Activated CD4-positive, alpha-beta T cell treated with anti-CD3 and anti-CD28 coated beads, Interleukin-2, amount 50 U/mL, for 1 hour (primary cell): Measurements from ENCODE around the gene PDZD2.
"Not testable (repeated sequence)": the region's sequence is repeated elsewhere in the genome, so short reads cannot be mapped to it uniquely, and the experiment has no call there.

Experiments used
- DNase-seq: peaks from one replicate; pipeline ENCODE4 v3.0.0-alpha.2; 2020

Gene PDZD2

DNA sequence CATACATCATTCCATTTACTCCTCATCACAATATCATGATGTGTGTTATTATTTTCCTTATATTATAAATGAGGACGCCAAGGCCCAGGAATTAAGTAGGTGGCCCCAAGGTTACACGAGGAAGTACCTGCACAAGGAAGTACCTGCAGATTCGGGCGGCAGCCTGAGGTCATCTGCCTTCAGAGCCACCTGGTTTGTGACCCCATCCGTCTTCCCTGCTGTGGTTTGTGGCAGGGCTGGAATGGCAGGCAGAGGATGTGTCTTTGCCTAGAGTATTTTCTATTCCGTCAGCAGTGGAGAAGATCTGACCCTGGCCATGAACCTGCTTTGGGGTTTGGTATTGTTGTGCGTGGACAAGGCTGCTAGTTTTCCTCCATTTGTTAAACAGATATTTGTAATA lies 59.7 kb downstream of the PDZD2 start:
- no peak for DNase-seq

DNA sequence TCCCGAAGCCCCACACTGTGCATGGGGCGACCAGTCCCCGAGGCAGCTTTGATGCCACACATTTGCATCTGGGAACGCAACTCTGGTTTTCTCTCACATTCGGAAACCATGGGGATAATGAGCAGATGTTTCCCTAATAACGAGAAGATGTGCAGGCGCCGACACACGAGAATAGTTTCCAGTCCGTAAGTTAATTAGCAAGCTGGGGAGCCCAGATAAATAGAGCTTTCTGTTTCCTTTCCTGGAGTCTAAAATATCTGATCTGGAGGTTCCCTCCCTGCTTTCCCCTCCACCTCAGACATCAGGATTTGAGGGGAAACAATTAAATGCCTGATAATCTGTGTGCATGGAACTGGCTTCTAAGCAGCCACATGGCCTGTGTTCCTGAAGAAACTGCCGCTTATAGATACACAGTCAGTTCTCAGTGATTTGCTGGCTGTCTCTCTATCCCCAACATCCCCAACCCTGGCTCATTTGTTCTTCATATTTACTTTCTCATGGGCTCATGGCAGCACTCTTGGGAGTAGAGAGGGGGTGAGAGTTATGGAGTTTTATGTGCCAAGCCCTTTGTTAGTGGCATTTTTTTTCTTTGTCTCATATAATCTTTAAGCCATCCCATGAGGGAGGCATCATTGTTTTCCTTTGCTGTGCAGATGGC lies 62.8 kb downstream of the PDZD2 start:
- DNase-seq, result no peak

DNA sequence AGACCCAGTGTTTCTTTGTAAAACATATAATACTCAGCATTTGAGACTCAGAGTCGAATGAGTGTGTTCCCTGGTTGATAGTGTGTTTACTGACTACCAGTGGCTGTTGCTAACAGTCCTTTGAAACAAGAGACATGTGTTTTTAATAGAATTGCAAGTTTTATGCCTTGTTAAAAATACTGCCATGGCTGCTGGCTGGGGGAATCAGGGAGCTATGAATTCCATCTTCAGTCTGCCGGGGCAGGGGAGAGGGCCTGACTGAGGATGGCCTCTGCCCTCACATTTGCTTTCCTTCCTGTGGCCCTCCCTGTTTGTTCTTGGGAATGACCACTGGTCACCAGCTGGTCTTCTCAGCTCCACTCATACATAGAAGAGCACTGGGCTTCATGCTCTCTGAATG lies 63.8 kb downstream of the PDZD2 start:
- DNase-seq, result no peak

DNA sequence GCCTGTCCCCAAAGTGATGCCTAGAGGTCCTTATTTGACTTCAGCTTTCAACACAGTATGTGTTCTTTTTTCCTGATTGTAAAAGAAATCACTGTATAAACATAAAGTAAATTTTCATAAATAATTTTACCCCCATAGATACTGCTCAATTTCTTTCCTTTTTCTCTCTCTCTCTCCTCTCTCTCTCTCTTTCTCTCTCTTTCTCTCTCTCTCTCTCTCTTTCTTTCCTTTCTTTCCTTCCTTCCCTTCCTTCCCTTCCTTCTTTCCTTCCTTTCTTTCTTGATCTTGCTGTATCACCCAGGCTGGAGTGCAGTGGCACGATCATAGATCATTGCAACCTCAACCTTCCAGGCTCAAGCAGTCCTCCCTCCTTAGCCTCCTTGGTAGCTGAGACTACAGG lies 64.8 kb downstream of the PDZD2 start:
- DNase-seq, result no peak

DNA sequence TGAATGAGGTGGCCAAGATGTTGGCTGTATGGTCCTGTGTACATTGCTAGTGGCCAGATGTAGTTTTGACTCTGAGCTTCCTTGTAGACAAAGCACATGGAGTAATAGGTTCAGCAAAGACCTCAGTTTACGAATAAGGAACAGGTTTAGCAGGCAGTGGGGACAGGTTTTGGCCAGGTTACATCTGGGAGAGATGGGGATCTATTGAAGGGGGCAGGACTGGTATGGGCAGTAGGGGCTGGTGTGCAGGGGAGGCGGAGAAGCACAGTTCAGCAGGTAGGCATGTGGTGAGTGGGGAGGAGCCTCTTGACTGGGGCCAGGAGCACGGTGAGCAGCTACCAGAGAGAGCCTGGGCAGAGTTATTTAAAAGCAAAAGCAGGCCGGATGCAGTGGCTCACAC lies 67.3 kb downstream of the PDZD2 start:
- DNase-seq, result no peak

DNA sequence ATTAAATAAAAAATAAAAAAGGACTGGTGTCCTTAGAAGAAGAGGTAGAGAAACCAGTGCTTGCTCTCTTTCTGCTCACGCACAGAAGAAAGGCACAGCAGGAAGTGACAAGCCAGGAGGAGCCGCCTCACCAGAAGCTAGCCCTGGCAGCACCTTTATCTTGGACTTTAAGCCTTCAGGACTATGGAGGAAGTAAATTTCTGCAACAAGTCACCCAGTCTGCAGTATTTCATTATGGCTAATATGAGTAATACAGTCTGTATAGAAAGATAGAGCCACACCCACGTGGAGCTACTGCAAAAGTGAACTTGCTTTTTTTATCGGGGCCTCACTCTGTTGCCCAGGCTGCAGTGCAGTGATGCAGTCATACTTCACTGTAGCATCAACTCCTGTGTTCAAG lies 68.4 kb downstream of the PDZD2 start:
- no peak for DNase-seq

DNA sequence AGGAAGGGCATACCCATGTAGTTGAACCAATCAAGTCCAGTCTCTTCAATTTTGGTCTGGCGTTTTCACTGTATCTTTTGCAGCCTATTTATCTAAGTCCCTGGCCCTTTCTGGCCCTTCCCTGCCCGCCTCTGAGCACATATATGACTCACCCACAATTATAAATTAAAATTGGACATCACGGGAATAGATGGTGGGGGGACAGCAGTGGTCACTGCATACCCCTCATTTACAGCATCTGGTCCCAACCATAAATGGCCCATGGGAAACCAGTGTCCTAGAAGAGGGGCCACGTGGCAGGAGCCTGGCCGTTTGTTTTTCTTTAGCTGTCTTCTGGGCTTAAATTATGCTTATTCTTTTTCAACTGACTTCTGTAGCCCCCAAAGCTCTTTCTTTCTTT lies 69.2 kb downstream of the PDZD2 start:
- DNase-seq, result no peak

DNA sequence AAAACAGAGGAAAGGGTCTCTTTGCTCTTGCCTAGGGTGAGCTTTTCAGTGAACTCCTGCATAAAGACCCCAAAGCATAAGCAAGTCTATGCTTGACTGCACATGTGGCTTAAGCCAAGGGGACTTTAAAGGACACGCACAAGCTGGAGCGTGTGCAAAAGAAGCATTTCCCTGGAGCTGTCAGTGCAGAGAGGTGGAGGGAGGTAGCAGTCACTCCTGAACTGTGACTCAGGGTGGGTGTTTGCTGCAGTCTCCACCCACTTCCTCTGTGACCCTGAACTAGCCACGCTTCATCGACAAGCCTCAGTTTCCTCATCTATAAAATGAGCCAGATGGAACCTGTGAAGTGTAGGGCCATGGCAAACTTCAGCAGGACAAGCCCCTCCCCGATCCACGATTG lies 72.4 kb downstream of the PDZD2 start:
- no peak for DNase-seq

DNA sequence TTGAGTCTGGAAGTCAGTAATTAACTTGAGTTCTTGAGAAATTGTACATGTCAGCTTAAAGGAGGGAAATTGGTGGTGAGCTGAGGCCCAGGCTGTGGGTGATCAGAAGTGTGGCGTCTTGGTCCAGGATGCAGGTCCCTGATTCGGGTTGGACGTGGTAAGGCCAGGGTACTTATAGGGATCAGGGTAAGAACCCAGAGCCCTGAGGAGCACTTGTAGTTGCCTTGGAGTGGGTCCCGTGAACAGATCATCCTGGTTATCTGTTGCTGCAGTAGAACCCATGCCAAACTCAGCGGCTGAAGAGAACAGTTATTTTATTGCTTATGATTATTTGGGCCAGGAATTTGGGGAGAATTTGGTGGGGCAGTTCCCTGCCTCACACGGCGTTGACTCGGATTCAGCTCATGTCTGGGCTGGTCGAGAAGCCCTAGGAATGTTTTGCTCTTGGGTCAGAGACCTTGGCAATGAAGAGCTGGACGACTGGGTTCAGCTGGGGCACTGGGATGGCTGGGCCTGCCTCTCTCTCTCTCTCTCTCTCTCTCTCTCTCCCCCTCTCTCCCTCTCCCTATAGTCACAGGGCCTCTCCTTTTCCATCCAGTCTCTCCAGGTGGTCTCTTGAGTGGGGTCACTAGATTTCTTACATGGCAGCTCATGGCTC lies 73.1 kb downstream of the PDZD2 start:
- DNase-seq, result no peak

DNA sequence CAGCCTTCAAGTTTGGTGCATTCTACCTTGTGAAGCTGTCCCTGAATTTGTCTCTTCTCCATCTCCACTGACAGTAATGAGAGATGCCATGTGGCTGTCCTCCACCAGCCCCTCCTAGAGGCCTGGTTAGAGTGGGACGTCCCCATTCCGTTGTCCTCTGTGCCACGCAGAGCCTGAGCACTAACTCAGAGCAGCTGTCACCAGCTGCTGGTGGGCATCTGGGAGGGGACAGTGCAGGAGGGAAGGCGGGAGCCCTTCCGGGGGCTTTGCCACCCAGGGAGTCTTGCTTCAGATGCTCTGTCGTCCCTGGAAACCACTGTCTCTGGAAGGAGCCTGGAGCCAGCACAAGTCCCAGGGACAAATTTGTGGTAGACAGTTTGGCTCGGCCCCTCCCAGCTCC lies 78.6 kb downstream of the PDZD2 start:
- DNase-seq, result no peak

DNA sequence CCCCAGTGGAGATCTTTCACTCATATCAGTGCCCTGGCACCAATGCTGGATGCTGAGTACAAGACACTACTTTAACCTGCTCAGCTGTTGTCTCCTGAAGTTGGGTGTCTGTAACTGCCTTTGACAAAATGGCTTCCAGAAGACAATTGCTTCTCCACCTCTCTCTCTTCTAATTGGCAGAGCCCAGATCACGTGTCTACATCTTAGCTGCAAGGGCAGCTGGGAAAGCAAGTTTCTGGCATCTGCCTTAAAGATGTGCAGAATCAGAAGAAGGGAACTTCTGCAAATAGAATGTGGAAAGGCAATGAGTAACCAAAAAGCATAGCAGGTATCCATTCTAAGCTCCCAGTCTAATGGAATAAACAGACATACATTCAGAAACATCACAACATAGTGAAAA lies 81.1 kb downstream of the PDZD2 start:
- DNase-seq, result no peak

DNA sequence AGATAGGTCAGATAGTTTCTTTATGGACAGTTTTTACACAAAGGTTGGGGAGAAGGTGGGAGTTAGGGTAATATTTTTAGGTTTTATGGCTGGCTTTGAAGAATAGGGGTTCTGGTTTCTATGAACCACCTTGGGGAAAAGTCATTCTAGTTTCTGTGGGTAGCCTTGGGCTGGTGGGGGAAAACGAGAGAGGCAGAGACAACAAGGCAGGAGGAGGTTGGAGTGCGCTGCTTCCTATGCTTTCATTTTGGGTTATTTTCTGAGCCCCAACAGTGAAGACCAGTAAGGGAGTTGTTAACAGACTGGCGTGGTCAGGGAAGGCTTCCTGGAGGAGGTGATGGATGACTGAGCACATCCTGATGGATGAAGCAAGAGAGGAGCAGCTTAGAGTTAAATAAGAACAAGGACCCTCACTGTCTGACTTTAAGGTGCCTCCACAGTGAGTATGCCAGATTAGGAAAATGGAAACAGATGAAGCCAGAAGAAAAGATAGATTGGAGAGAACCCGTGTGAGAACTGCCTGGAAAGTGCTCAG lies 81.9 kb downstream of the PDZD2 start:
- DNase-seq, result no peak

DNA sequence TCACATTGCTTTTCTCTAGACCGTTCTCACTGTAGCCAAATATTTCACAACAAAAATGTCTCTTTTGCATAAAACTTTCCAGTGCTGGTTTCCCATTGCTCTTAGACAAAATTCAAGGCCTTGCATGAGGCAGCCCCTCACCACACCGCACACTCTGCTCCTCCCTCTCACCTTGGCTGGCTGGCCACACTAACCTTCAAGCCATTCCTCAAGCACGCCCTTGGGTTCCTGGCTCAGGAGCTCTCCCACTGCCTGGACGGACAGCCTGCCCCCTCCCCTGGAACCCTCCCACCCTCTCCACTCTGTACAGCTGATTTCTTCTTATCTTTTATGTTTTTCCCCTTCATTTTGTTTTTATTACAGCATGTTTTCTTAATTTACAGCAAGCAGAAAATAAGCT lies 83.2 kb downstream of the PDZD2 start:
- no peak for DNase-seq

DNA sequence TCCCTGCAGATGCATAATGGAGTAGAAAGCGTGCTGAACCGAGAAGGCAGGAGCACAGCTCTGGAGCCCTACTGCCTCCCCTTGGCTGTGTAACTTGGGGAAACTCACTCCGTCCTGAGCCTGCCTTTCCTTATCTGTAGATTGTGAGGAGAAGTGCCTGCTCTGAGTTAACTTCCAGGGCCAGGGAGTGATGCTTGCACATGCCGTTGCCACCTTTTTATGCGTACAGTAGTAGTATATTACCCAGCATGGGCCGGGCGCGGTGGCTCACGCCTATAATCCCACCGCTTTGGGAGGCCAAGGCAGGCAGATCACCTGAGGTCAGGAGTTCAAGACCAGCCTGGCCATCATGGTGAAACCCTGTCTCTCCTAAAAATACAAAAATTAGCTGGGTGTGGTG lies 87.1 kb downstream of the PDZD2 start:
- no peak for DNase-seq

DNA sequence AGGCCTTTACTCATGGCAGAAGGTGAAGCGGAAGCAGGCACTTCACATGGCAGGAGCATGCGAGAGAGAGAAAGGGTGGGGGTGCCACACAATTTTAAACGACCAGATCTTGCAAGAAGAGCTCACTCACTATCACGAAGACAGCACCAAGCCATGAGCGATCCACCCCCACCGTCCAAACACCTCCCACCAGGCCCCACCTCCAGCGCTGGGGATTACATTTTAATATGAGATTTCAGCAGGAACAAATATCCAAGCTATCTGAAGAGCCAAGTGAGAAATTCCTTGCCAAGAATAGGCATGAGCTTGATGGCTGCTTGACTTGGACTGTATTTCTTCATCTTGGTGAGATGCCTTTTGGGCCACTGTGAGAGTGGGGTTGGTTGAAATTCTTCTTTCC lies 88.0 kb downstream of the PDZD2 start:
- DNase-seq, result no peak

DNA sequence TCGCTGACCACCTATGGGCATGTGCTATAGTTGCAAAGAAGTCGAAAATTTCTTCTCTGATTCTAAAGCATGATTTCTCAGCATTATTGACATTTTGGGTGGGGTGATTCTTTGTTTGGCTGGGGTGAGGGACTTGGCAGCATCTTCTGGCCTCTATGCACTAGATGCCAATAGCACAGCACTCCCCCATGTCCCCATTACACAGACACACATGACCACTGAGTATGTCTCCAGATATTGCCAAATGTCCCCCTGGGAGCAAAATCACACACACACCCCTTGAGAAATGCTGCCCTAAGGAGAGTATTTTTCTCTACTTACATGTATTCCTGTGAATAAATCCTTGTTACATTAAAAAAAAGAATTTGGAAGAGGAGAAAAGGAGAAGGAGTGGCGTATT lies 89.1 kb downstream of the PDZD2 start:
- DNase-seq, result no peak

DNA sequence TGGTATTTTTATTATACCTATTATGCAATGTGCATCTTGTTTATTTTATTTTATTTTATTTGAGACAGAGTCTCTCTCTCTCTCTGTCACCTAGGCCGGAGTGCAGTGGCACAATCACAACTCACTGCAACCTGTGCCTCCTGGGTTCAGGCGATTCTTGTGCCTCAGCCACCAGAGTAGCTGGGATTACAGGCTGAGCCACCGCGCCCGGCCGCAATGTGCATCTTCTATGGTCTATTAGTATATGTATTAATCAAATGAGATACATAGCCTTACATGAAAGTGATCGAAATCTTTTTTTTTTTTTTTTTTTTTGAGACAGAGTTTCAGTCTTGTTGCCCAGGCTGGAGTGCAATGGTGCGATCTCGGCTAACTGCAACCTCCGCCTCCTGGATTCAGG lies 89.9 kb downstream of the PDZD2 start:
- DNase-seq, result not testable (repeated sequence)

DNA sequence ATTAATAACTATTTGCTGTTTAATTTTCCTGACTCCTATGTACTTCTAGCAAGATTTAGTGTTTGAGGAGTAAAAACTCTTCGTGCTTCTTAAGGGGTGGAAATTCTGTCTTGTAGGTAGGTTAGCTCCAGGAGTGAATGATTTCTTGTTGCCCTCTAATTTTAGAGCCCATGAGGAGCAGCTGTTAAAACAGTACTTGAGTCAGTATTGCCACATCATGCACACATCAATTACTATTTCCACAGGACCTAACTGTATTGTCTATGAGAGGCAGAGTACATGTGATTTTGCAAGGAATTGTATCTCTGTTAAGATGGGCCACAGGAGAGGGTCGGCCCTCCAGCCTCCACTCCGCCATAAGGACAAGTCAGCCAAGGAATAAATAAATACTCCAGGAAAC lies 91.2 kb downstream of the PDZD2 start:
- no peak for DNase-seq

DNA sequence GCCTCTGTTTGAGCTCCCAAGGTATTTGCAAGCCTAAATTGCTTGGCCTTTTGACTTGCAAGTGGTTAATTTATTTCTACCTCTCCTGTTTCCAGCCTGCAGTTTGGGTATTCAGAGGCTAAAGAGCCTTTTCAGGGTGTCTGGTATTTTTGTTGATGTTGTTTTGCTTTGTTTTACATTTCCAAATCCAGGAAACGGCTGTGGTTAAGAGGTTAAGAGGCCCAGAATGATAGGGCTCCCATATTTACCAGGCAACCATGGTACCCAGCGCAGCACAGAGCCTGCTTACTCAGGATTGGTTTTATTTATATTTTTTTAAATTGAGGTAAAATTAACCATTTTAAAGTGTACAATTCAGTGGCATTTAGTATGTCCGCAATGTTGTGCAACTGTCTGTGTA lies 92.1 kb downstream of the PDZD2 start:
- DNase-seq, result no peak

DNA sequence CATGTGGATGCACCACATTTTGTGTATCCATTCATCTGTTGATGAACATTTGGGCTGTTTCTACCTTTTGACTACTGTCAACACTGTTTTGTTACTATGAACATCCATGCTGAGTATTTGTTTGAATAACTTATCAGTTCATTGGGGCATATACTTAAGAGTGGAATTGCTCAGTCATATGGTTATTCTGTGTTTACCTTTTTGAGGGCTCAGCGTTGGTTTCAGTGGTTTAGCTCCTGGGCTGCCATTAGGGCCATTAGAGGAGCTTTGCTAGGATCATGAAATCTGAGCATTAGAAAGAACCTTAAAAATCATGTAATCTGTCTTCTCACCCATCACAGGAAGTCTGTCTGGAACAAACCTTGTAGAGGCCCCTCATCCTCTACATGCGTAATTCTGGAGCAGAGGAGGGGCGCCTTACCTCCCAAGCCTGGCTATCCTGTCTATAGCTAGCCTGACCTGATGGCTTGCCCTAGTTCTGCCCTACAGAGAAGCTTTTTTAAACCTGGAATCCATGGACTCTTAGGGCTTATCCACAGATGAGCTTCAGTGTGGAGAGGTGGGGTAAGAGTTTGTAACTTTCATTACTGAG lies 92.9 kb downstream of the PDZD2 start:
- DNase-seq, result no peak

DNA sequence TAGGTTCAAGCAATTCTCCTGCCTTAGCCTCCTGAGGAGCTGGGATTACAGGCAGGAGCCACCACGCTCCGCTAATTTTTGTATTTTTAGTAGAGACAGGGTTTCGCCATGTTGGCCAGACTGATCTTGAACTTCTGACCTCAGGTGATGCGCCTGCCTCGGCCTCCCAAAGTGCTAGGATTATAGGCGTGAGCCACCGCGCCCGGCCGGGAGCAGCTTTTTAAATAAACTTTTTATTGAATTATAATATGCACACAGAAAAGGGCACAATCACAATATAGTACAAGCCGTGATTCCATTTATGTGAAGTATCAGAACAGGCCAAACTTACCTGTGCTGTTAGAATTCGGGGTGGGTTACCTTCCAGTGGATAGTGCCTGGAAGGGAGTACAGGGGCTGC lies 93.9 kb downstream of the PDZD2 start:
- not testable (repeated sequence) for DNase-seq

DNA sequence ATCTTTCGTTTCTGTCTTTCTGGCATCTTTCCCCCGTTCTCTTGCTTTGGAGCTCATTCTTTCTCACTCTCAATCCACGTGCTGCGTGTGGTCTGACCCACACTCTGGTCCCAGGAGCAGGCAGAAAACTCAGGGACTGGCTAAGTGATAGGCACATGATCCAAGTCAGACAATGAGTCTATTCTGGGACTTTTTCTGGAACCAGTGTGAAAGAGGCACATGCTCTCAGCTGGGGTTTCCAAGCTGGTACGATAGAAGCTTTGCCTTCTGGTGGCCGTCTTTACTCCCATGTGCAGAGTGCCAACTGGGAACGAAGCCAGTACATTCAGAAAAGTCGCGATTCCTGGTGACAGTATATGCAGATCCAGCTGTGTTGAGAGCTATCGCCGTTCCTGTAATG lies 94.4 kb downstream of the PDZD2 start:
- DNase-seq, result no peak

DNA sequence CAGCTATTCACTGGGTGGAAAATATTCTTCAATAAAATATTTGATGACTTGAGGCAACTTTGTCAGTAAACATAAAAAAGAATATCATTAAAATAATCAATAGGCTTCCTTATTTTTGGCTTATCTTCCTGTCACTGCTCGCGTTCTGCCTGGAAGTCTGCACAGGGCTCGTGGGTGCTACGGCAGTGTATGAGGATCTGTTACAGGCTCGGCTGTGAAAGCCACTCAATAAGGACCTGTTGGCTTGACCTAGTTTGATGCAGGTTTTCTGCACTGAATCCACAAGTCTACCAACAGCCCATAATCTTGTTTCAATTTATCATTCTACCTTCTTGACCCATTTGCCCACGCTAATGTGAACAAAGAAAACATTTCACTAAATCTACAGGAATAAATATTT lies 97.2 kb downstream of the PDZD2 start:
- no peak for DNase-seq

DNA sequence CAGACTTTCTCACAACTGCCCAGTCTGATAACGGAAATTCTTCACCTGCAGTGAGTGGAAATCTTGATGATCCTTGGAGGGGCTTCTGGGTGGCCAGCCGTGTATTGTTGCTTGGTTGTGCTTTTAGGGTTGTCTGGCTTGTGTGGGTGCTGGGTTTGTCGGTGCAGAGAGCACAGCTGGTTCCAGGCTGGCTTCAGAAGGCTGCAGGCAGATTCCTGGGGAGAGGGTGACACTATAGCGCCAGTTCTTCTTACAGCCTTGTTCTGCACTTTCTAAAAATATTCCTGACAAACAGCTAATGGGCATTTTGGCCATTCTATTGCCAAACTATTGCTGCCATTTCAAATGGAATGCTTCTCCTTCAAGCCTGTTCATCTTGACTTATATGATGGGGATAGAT lies 99.3 kb downstream of the PDZD2 start:
- DNase-seq, result no peak

DNA sequence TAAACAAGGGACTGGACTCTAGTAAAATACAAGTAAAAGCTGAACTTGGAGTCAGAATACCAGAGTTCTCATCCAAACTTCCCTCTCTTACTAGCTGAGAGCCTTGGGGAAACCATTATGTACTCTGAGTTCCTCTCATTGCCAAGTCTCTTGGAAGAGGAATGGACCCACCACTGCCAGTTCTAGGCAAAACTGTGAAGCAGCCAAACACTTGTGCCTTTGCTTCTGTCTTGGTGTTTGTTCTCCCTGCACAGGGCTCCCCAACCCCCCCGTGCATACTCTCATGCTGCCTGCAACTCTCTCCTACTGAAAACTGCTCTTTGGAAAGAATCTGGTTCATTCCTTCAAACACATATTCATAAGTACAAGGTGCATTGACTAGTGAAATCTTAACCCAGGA lies 102.6 kb downstream of the PDZD2 start:
- DNase-seq, result no peak
